ENCODE measurements around the gene ANKMY2.

The ANKMY2 gene

GRCh38 chr7:16657656-16658279 lies 12.2 kb upstream of the ANKMY2 start:
- DNase-seq = peak; percentile 89

GRCh38 chr7:16656141-16656540 lies 10.6 kb upstream of the ANKMY2 start:
- no peak for DNase-seq

GRCh38 chr7:16655394-16655793 lies 9.8 kb upstream of the ANKMY2 start:
- no peak for DNase-seq

GRCh38 chr7:16652888-16653287 lies 7.3 kb upstream of the ANKMY2 start:
- DNase-seq = no peak

GRCh38 chr7:16652240-16652583 lies 6.7 kb upstream of the ANKMY2 start:
- no peak for DNase-seq

- DNase-seq = no peak
Measured at GRCh38 chr7:16651396-16652239, 6.1 kb upstream of the ANKMY2 start.

- no peak for DNase-seq
Measured at GRCh38 chr7:16650266-16650665, 4.7 kb upstream of the ANKMY2 start.

- no peak for DNase-seq
Measured at GRCh38 chr7:16649196-16649595, 3.6 kb upstream of the ANKMY2 start.

- no peak for DNase-seq
Measured at GRCh38 chr7:16648551-16648950, 3.0 kb upstream of the ANKMY2 start.

- no peak for DNase-seq
Measured at GRCh38 chr7:16647435-16647960, 1.9 kb upstream of the ANKMY2 start.

GRCh38 chr7:16646472-16647072 lies 1.0 kb upstream of the ANKMY2 start:
- peak; percentile 22 for DNase-seq

- peak; percentile 55 for DNase-seq
Measured at GRCh38 chr7:16644636-16645592, 640 bp downstream of the ANKMY2 start.

- no peak for DNase-seq
Measured at GRCh38 chr7:16644157-16644556, 1.4 kb downstream of the ANKMY2 start.

- no peak for DNase-seq
Measured at GRCh38 chr7:16638282-16639280, 7.0 kb downstream of the ANKMY2 start.

GRCh38 chr7:16637379-16637778 lies 8.2 kb downstream of the ANKMY2 start:
- DNase-seq = peak; percentile 8

- DNase-seq = peak; percentile 74
Measured at GRCh38 chr7:16636555-16637101, 8.9 kb downstream of the ANKMY2 start.

GRCh38 chr7:16634271-16634738 lies 11.2 kb downstream of the ANKMY2 start:
- no peak for DNase-seq

GRCh38 chr7:16630654-16631053 lies 14.9 kb downstream of the ANKMY2 start:
- DNase-seq = no peak

- DNase-seq = no peak
Measured at GRCh38 chr7:16627236-16627635, 18.3 kb downstream of the ANKMY2 start.

- no peak for DNase-seq
Measured at GRCh38 chr7:16626388-16626787, 19.2 kb downstream of the ANKMY2 start.

GRCh38 chr7:16619979-16620408 lies 25.6 kb downstream of the ANKMY2 start:
- DNase-seq = no peak
